Stimulated activated naive CD8-positive, alpha-beta T cell treated with anti-CD3 and anti-CD28 coated beads, Interleukin-15, Interleukin-2, amounts not matched to agents 100 U/mL and 50 U/mL, for 24 hours (primary cell): ENCODE data around the gene RANBP1.

ENCODE experiments used
- ATAC-seq: fragments of 150-1000 bp; cut with Tn5 transposase; one replicate; pipeline ENCODE4 v1.10.0; 2021
- DNase-seq: peaks from one replicate; pipeline ENCODE4 v3.0.0; 2021

RANBP1 gene

DNA sequence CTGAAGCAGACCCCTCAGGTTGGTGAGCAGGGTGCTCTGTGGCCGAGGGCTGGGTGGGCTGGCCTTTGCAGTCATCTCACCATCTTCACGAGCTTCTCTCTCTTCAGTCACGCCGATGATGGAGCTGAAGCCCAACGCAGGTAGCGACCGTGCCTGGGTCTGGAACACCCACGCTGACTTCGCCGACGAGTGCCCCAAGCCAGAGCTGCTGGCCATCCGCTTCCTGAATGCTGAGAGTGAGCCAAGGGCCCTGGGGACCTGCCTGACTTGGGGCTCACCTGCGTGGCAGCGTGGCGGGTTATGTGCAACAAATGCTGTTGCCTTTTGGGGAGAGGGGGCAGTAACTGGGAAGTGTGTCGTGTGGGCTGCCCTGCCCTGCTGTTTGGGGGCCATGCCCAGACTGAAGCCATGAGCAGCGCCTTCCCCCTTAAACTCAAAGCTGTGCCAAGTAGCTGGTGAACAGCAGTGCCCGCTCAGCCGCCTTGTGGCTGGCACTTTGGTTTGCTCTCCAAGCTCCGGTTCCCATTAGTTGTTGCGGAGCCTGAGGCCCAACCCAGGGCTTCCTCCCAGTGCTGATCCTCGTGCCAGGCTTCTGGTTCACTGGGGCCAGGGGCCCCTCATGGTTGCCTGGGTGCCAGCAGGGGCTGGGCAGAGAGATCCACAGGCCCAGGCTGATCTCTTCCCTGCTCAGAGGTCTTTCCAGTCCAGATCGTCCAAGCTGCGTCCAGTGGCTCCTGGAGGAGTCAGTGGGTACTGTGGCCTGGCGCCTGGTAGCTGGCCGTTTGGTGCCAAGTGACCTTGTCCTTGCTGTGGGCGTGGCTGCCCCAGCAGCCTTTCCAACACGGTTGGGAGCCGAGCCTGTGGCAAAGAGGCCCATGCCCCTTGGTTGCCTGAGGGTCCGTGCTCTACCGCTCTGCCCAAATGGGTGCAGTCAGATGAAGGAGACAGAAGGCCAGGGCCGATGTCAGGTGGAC is 9.6 kb downstream of the RANBP1 start:
- ATAC-seq (no peak), DNase-seq (no peak)

- ATAC-seq (no peak), DNase-seq (no peak)
Measured at GRCh38 chr22:20126284-20127029, 10.6 kb downstream of the RANBP1 start.

GRCh38 chr22:20127318-20127868 is 11.5 kb downstream of the RANBP1 start:
- ATAC-seq, result no peak
- no peak for DNase-seq

GRCh38 chr22:20127869-20128618 is 12.1 kb downstream of the RANBP1 start:
- ATAC-seq, result no peak

GRCh38 chr22:20128619-20128901 is 12.7 kb downstream of the RANBP1 start:
- DNase-seq (no peak), ATAC-seq (no peak)

More at GRCh38 chr22:20127869-20128618, 12.1 kb downstream of the RANBP1 start:
- DNase-seq, result no peak

GRCh38 chr22:20128902-20129746 is 13.2 kb downstream of the RANBP1 start:
- DNase-seq (peak; percentile 63), ATAC-seq (peak; percentile 28)

DNA sequence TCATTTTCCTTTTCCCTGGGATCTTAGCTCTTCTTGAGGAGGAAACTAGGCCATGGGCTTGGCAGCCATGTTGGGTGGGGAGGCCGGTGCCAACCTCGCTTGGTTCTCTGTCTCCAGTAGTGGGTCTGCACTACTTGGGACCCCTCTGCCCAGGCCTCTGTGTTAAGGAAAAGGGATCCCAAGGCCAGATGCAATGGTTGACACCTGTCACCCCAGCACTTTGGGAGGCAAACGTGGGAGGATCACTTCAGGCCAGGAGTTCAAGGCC is 13.8 kb downstream of the RANBP1 start:
- ATAC-seq, result no peak
- no peak for DNase-seq

GRCh38 chr22:20130319-20130718 is 14.4 kb downstream of the RANBP1 start:
- ATAC-seq, result no peak
- no peak for DNase-seq

DNA sequence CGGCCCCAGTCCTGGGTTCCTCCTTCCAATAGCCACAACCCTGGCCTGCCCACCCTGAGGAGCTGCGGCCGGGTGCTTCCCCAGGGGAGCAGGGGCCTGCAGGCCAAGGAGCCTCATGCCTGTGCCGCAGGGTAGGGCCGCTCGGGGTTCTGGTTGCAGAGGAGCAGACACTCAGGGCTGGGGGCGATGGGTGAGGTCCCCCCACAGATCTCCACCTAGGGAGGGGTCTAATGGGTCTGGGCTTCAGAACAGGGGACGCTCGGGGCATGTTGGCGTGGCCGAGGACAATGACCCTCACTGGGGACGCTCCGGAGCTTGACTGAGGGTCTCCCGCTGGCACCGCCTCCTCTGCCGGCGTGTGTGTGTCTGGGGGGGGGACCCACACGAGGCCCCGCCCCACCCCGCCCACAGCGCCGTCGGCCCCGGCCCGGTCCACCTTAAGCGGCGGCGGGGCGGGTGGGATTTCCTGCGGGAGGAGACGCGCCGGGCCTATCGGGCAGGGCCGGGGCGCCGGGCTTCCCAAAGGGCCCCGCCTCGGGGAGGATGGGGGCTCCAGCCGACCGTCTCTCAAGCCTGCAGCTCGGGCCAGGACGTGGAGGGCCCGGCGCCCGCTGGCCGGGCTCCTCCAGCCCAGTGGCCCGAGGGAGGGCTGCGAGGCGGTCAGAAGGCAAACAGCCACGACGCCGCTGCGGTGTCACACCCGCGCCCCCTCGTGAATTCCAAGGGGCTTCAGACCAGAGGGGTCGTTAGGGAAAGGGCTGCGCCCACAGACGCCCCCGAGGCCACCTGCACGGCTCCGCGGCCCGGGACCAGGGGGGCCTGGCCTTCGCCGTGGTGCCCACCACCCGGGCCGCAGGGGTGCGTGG is 15.1 kb downstream of the RANBP1 start:
- DNase-seq (peak; percentile 86), ATAC-seq (peak; percentile 70)

GRCh38 chr22:20131597-20131858 is 15.6 kb downstream of the RANBP1 start, which contains the start of gene ZDHHC8:
Gene ZDHHC8 (plus strand): TSS chr22:20131804. CDS start chr22:20131948, 144 bp downstream.
- ATAC-seq, result peak; percentile 51

DNA sequence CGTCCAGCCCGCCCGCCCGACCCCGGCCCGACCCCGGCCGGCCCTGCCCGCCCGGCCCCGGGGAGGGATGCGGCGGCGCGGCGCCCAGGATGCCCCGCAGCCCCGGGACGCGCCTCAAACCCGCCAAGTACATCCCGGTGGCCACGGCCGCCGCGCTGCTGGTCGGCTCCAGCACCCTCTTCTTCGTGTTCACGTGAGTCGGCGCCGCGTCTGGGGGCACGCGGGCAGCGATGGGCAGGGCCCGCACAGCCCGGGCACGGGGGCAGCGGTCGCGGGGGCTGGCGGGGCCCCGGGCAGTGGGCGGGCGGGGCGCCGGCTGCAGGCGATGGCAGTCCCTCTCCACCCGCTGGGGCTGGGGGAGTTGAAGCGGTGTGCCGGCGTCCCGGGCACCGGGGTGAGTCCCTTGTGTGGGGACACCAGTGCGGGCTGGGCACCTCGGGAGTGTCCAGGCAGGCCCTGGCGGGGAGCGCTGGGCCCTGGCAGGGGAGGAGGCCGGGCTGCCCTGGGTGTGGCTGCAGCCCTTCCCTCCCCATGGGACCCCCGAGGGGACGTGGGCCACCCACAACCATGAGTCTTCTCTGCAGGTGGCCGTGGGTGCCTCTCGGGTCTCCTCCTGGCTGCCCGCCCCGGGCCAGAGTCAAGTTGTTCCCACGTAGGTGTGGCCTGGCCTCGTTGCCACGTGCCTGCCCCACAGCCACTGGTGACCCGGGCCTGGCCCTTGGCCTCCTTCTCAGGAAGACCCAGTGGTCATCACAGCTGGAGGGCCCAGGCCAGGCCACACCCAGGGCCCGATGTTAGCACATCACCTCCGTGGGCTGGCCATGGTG is 16.2 kb downstream of the RANBP1 start:
- ATAC-seq (no peak), DNase-seq (no peak)

More at GRCh38 chr22:20131597-20131858, 15.6 kb downstream of the RANBP1 start, which contains the start of gene ZDHHC8:
- peak; percentile 54 for DNase-seq

DNA sequence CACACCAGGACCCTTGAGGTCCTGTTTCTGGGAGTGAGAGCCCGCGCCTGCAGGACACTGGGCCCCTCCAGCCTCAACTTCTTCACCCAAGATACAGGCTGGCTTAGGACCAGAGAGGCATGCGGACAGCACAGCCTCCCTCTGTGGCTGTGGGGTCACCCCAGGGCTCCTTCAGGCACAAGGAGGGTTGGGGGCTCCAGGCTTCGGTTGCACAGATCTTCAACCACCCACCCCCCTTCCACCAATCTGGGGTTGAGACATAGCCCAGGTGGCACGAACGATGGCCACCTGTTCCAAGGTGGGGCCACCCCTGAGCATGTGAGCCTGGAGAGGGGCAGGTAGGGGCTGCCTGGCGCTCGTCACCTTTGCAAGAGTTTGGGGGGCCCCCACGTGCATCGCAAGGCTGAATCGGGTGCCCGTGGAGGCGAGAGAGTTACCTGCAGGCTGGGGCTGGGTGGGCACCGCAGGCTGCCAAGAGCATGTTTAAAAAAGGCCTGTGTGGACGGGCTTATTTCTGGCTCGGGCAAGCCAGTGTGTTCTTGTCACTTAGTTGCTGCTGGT is 16.9 kb downstream of the RANBP1 start:
- DNase-seq, result no peak
- ATAC-seq, result no peak

- ATAC-seq, result no peak
- no peak for DNase-seq
Measured at GRCh38 chr22:20133930-20134549, 18.1 kb downstream of the RANBP1 start.

DNA sequence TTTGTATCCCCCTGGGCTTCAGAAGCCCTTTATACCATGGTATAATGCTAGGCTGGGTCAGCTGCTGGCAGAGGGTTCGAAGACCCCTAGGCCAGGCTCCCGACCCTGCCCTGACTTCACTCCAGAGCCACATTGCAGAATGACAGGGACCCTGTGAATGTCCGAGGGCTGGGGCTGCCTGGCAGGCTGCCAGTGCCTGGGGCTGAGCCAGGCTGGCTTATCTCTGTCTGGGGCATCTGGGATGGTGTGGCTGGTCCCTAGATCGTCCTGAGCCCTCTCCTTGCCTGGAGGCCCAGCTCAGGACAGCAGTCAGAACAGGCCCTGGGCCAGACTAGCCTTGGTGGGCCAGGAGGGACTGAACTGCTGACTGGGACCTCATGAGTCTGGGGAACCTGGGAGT is 19.4 kb downstream of the RANBP1 start:
- ATAC-seq (no peak), DNase-seq (no peak)

DNA sequence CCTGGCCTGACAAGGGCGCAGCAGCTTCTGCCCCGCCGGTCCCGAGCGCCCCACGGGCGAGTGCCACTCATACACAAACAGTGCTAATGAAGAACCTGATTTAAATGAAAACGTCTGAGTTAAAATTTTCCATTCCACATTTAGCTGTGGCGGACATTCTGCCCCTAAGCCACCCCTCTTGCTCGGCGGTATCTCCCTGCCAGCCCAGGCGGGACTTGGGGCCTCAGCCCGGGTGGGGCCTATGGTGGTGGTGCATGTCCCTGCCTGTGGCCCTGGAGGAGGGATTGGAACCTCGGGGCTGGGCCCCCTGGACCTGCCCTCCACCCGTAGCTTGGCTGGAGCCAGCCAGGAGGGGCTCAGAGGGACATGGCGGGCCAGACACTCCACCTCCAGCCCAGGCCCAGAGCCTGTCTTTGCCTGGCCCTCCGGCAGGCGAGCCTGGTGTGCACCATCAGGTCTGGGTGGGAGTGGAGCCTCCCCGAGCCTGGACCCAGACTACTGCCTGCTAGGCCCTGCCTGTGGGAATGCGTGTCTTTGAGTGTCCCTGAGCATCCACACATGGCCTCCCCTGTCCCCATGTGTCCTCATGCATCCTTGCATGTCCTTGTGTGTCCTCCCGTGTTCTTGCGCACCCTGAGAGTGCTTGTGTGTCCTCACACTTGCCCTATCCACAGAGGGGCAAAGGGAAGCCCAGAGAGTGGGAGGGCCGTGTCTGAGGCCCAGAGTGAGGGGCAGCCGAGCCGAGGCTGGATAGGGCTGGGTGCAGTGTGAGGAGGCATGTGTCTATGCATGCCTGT is 20.1 kb downstream of the RANBP1 start:
- DNase-seq (no peak), ATAC-seq (no peak)

GRCh38 chr22:20136603-20136873 is 20.6 kb downstream of the RANBP1 start:
- DNase-seq (no peak), ATAC-seq (no peak)

GRCh38 chr22:20137113-20137512 is 21.2 kb downstream of the RANBP1 start:
- no peak for ATAC-seq
- DNase-seq, result no peak

GRCh38 chr22:20137671-20138416 is 21.9 kb downstream of the RANBP1 start:
- no peak for DNase-seq
- ATAC-seq, result no peak
